Right lobe of liver (tissue), 6 donors: ENCODE measurements around the gene CLRN3. TPM values are rescaled to one million over a fixed set of nuclear protein-coding genes. Genes with fewer than 3 reads are reported as not detected.

Experiments used
- ATAC-seq, 4 donors: fragments of 200-7000 bp; cut with Tn5 transposase; one replicate each; pipeline ENCODE4 v1.9.1; 2020; ENCODE audit warnings: mild to moderate bottlenecking in 4 of 4, moderate library complexity in 4 of 4
- DNase-seq, 3 donors: peaks; one replicate each; pipeline ENCODE4 v3.0.0-alpha.2; 2020
- H3K27ac ChIP-seq, 3 donors: fragments of 200-600 bp; one replicate each; pipeline ENCODE4 v1.8.0; 2022
- H3K27me3 ChIP-seq, 2 donors: fragments of 200-600 bp; one replicate each; pipeline ENCODE4 v1.8.0; 2022
- H3K36me3 ChIP-seq, 4 donors: fragments of 200-600 bp; sonication (generic) in 1 of 4; one replicate each; pipeline versions ENCODE4 v1.5.1 to v1.8.0; 2017 to 2022; ENCODE audit warnings: control low read depth in 1 of 4
- H3K4me1 ChIP-seq, 4 donors: fragments of 200-600 bp; sonication (generic) in 1 of 4; one replicate each; pipeline versions ENCODE4 v1.5.1 to v1.8.0; 2017 to 2022; ENCODE audit warnings: control low read depth in 1 of 4
- H3K4me3 ChIP-seq, 3 donors: fragments of 200-600 bp; one replicate each; pipeline ENCODE4 v1.8.0; 2022
- H3K9me3 ChIP-seq, 4 donors: fragments of 200-600 bp; sonication (generic) in 1 of 4; one replicate each; pipeline versions ENCODE4 v1.5.1 to v1.8.0; 2017 to 2022; ENCODE audit warnings: control low read depth in 1 of 4
- CTCF ChIP-seq, 4 donors: fragments of 200-600 bp in 3 of 4; fragments of 450-650 bp in 1 of 4; IDR thresholded peaks; one replicate each; pipeline versions ENCODE4 v1.5.1 to v1.8.0; 2016 to 2022; ENCODE audit warnings: antibody characterized with exemption in 4 of 4, mild to moderate bottlenecking in 2 of 4
- POLR2A ChIP-seq: fragments of 450-650 bp; IDR thresholded peaks from one replicate; pipeline ENCODE4 v1.6.1; 2017; ENCODE audit warnings: antibody characterized with exemption, mild to moderate bottlenecking
- WGBS: methylation state at CpG from one replicate; pipeline ENCODE4 v1.1.6; 2018; ENCODE audit warnings: low coverage, low lambda C conversion rate; ENCODE audit not compliant: insufficient coverage; ENCODE audit errors: missing lambda C conversion rate; 5-methylcytosine and 5-hydroxymethylcytosine counted together
- intact Hi-C, 2 donors: fragments of 100-400 bp; cut with DNase I; formaldehyde crosslinking; loops; one replicate each; pipeline versions ENCODE4 v1.11.2 to v1.14.1; 2022
- total RNA-seq, 6 experiments: library from RNA; depleted of rRNA in 2 of 6; stranded (reverse); fragments of >200 nt in 2 of 6; fragmentation: NEBNext Ultra II Directional in 3 of 6; extraction: Animal tissue kit (Norgen Biotek cat#: 25700) in 3 of 6; gene quantifications; one replicate each; pipeline versions ENCODE4 v1.1.0 to v1.2.4, GENCODE V29; 2016 to 2023
- donor health status: DM: no; HTN: yes; CAD: no.
- donor health status: DM: no; HTN: no; CAD: no.
- donor health status: DM: no; HTN: no; CAD: no.
- donor health status: DM: no; HTN: yes; CAD: no.
- donor health status: DM: no; HTN: yes; CAD: no.

Gene CLRN3
- total RNA-seq, 6 experiments from 2014 or later = 9.6 to 28.5 (median 18.1) TPM

GRCh38 chr10:127836176-127836575, 56.6 kb downstream of the CLRN3 start:
- no peaks in the 10 kb centered on the region for H3K4me1 ChIP-seq
- 66% methylated on average over 4 of the region's 4 CpGs for WGBS
- no peak overlapping the region for H3K27ac ChIP-seq
- H3K27me3 ChIP-seq = no peaks in the 10 kb centered on the region
- TF ChIP-seq POLR2A (no peak), CTCF (IDR thresholded peaks at IDR 0.05) (no peak)
- ATAC-seq (no peak), DNase-seq (no peak)
- intact Hi-C loops = no loop called here
- H3K4me3 ChIP-seq = no peak overlapping the region
- H3K9me3 ChIP-seq = no peaks in the 10 kb centered on the region
- no peaks in the 10 kb centered on the region for H3K36me3 ChIP-seq

GRCh38 chr10:127834791-127835190, 58.0 kb downstream of the CLRN3 start:
- no peaks in the 10 kb centered on the region for H3K36me3 ChIP-seq
- H3K9me3 ChIP-seq = no peaks in the 10 kb centered on the region
- no peak overlapping the region for H3K27ac ChIP-seq
- DNase-seq = no peak
- no peak for TF ChIP-seq CTCF (IDR thresholded peaks at IDR 0.05)
- TF ChIP-seq POLR2A = no peak
- 75% methylated on average over 2 of the region's 4 CpGs for WGBS
- ATAC-seq = no peak
- H3K27me3 ChIP-seq = no peaks in the 10 kb centered on the region
- intact Hi-C loops = no loop called here
- H3K4me1 ChIP-seq = no peaks in the 10 kb centered on the region
- no peak overlapping the region for H3K4me3 ChIP-seq

GRCh38 chr10:127834221-127834620, 58.5 kb downstream of the CLRN3 start:
- DNase-seq = no peak
- Histone ChIP-seq H3K4me3 (no peak overlapping the region), H3K36me3 (no peaks in the 10 kb centered on the region), H3K4me1 (no peaks in the 10 kb centered on the region), H3K27ac (no peak overlapping the region), H3K27me3 (no peaks in the 10 kb centered on the region), H3K9me3 (no peaks in the 10 kb centered on the region)
- 48% methylated on average over 7 of the region's 7 CpGs for WGBS
- ATAC-seq = no peak
- TF ChIP-seq POLR2A = no peak
- TF ChIP-seq CTCF (IDR thresholded peaks at IDR 0.05) = no peak
- intact Hi-C loops = no loop called here

GRCh38 chr10:127833804-127834203, 58.9 kb downstream of the CLRN3 start:
- no peak overlapping the region for H3K27ac ChIP-seq
- ATAC-seq = no peak
- H3K9me3 ChIP-seq = no peaks in the 10 kb centered on the region
- no peak for TF ChIP-seq CTCF (IDR thresholded peaks at IDR 0.05)
- no peak for TF ChIP-seq POLR2A
- no peak overlapping the region for H3K4me3 ChIP-seq
- WGBS = 73% methylated on average over 7 of the region's 7 CpGs
- intact Hi-C loops = no loop called here
- H3K27me3 ChIP-seq = no peaks in the 10 kb centered on the region
- no peak for DNase-seq
- H3K4me1 ChIP-seq = no peaks in the 10 kb centered on the region
- no peaks in the 10 kb centered on the region for H3K36me3 ChIP-seq

GRCh38 chr10:127832501-127832900, 60.2 kb downstream of the CLRN3 start:
- 34% methylated on average over 4 of the region's 4 CpGs for WGBS
- Histone ChIP-seq H3K36me3 (no peaks in the 10 kb centered on the region), H3K4me3 (no peak overlapping the region), H3K9me3 (no peaks in the 10 kb centered on the region), H3K4me1 (no peaks in the 10 kb centered on the region), H3K27me3 (no peaks in the 10 kb centered on the region), H3K27ac (no peak overlapping the region)
- TF ChIP-seq CTCF (IDR thresholded peaks at IDR 0.05) (no peak), POLR2A (no peak)
- DNase-seq (no peak), ATAC-seq (no peak)
- intact Hi-C loops = no loop called here
